Measurements from ENCODE around the gene KIAA1217. TPM values are rescaled to one million over a fixed set of nuclear protein-coding genes. Genes with fewer than 3 reads are reported as not detected.

KIAA1217 gene
- polyA plus RNA-seq, 2 of the 4 experiments (the other 2 are of a cell fraction), result 1.5 to 2.7 TPM

DNA sequence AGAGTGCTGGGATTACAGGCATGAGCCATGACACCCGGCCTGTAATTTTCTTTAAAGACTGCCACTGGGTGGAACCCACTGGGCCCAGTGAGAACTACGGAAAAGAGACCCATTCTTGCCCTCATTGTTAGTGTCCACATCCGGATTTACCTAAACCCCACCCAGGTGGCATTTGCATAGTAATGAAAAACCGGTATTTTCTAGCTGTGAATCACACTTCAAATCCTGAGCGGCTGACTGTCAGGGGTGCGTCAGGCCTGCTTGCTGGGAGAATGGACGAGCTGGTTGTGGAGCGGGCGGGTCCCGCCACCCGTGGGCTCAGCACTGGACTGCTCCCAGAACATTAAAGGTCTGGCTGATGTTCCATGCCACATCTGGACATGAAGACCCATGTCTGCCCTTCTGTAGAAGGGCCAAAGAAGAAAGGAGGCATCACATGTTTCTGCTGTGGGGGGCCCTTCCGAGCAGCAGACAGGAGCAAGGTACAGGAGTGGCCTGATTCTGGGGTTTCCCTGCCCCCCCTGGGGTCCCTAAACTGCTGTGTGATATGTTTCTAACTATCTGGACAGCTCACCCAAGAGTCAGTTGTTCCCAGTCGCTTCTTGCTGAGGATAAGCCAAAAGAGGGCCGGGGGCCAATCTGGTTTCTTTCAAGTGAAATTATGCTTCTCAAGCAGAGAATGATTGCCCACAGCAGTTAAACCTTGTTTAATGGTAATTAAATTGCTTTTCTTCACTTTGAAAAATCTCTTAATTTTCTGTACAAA is 46.4 kb downstream of the KIAA1217 start:
- 80% methylated on average over 14 of the region's 14 CpGs for WGBS (ENCODE audit: missing lambda C conversion rate)
- CTCF ChIA-PET, result no interaction called here
- POLR2A ChIA-PET, result interaction anchor here (0.7 kb wide), 2 partner anchors 85 to 1065 kb away, joined by 3 read pairs; no protein-coding TSS in a partner anchor
- DNase-seq (ENCODE audit: low read depth in 1 of 2, low spot score in 1 of 2) (no peak), ATAC-seq (no peak), FAIRE-seq (no peak)
- no peaks in the 10 kb centered on the region for H3K9me3 ChIP-seq
- TF ChIP-seq HOXB5 (CRISPR knock-in tag; IDR thresholded peaks at IDR 0.05) (no peak), PBX3 (IDR thresholded peaks at IDR 0.05) (no peak), ZC3H11A (IDR thresholded peaks at IDR 0.05) (no peak), RFX5 (IDR thresholded peaks at IDR 0.05) (no peak), RARB (CRISPR knock-in tag; IDR thresholded peaks at IDR 0.05) (no peak), PHF8 (IDR thresholded peaks at IDR 0.05; ENCODE audit: borderline replicate concordance, low read depth) (no peak), HOXA7 (CRISPR knock-in tag; IDR thresholded peaks at IDR 0.05) (no peak), HDAC2 (IDR thresholded peaks at IDR 0.05) (no peak), SMC3 (IDR thresholded peaks at IDR 0.05) (no peak), RCOR1 (IDR thresholded peaks at IDR 0.05; ENCODE audit: low read depth, low read length) (no peak), ESRRA (IDR thresholded peaks at IDR 0.05; ENCODE audit: borderline replicate concordance, low read length) (no peak), ZSCAN20 (CRISPR knock-in tag; IDR thresholded peaks at IDR 0.05) (no peak), POLR2AphosphoS2 (conservative IDR thresholded peaks at IDR 0.05; ENCODE audit: low read length) (no peak), EHF (CRISPR knock-in tag; IDR thresholded peaks at IDR 0.05) (no peak)
- TF ChIP-seq, protein P1, sequence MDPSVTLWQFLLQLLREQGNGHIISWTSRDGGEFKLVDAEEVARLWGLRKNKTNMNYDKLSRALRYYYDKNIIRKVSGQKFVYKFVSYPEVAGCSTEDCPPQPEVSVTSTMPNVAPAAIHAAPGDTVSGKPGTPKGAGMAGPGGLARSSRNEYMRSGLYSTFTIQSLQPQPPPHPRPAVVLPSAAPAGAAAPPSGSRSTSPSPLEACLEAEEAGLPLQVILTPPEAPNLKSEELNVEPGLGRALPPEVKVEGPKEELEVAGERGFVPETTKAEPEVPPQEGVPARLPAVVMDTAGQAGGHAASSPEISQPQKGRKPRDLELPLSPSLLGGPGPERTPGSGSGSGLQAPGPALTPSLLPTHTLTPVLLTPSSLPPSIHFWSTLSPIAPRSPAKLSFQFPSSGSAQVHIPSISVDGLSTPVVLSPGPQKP (IDR thresholded peaks at IDR 0.05; ENCODE audit: low read depth, low read length), result no peak
- H3K27ac ChIP-seq, result 0 out of 6 replicates have a peak overlapping the region, but pooled peaks of 1 of the 2 experiments have one; percentile 35
- no peak overlapping the region for H3K4me3 ChIP-seq
- no peak overlapping the region for H3K4me2 ChIP-seq
- no peaks in the 10 kb centered on the region for H3K4me1 ChIP-seq

DNA sequence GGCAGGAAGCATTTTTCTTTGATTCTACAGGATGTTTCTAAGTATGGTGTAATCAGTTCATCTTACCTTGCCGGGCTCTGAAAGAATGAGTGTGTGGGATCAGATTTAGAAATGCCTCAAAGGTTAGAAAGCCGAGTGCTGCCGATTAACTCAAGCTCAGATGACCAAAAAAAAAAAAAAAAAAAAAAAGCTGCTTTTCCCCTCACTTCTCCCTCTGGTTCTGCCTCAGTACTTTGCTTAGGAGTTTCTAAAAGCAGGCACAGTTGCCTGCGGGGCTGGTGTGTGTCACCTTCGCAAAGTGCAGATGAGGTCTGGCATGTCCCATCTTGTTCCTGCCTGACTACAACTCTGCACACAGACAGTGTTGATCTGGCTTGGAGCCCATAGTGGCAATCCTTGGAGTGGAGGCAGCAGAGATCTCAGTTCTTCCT is 47.0 kb downstream of the KIAA1217 start:
- ATAC-seq (no peak), DNase-seq (ENCODE audit: low read depth in 1 of 2, low spot score in 1 of 2) (no peak), FAIRE-seq (no peak)
- WGBS (ENCODE audit: missing lambda C conversion rate), result 63% methylated on average over 5 of the region's 5 CpGs
- TF ChIP-seq HEYL (CRISPR knock-in tag; IDR thresholded peaks at IDR 0.05), result no peak
- no peak for TF ChIP-seq EHMT2 (IDR thresholded peaks at IDR 0.05; ENCODE audit: low read depth)
- TF ChIP-seq SREBF2 (IDR thresholded peaks at IDR 0.05), result no peak
- TF ChIP-seq RNF2 (IDR thresholded peaks at IDR 0.05; ENCODE audit: borderline replicate concordance, low read depth), result no peak
- TF ChIP-seq HOXA7 (CRISPR knock-in tag; IDR thresholded peaks at IDR 0.05), result no peak
- TF ChIP-seq KDM1A (IDR thresholded peaks at IDR 0.05; ENCODE audit: low read depth), result no peak
- no peak for TF ChIP-seq ZC3H11A (IDR thresholded peaks at IDR 0.05)
- no peak for TF ChIP-seq CBX2 (IDR thresholded peaks at IDR 0.05; ENCODE audit: borderline replicate concordance, low read depth)
- TF ChIP-seq KDM5A (IDR thresholded peaks at IDR 0.05), result no peak
- no peak for TF ChIP-seq CEBPB (IDR thresholded peaks at IDR 0.05)
- TF ChIP-seq RARB (CRISPR knock-in tag; IDR thresholded peaks at IDR 0.05), result no peak
- TF ChIP-seq PBX3 (IDR thresholded peaks at IDR 0.05), result no peak
- TF ChIP-seq, protein P2, sequence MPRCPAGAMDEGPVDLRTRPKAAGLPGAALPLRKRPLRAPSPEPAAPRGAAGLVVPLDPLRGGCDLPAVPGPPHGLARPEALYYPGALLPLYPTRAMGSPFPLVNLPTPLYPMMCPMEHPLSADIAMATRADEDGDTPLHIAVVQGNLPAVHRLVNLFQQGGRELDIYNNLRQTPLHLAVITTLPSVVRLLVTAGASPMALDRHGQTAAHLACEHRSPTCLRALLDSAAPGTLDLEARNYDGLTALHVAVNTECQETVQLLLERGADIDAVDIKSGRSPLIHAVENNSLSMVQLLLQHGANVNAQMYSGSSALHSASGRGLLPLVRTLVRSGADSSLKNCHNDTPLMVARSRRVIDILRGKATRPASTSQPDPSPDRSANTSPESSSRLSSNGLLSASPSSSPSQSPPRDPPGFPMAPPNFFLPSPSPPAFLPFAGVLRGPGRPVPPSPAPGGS (IDR thresholded peaks at IDR 0.05), result no peak
- no peaks in the 10 kb centered on the region for H3K4me1 ChIP-seq
- ChIA-PET CTCF (no interaction called here), POLR2A (no interaction called here)
- H3K27ac ChIP-seq, result 0 out of 6 replicates have a peak overlapping the region, but pooled peaks of 1 of the 2 experiments have one; percentile 14
- no peak overlapping the region for H3K4me3 ChIP-seq
- no peak overlapping the region for H3K4me2 ChIP-seq
- no peaks in the 10 kb centered on the region for H3K9me3 ChIP-seq
